Thoracic aorta endothelial cell (primary cell): Measurements from ENCODE around the gene NPTN. TPM values are rescaled to one million over a fixed set of nuclear protein-coding genes. Genes with fewer than 3 reads are reported as not detected.

Experiments used
- total RNA-seq: library from RNA; depleted of rRNA; stranded (reverse); fragments of >200 nt; gene quantifications from 2 replicates; pipeline ENCODE4 v1.2.3, GENCODE V29; 2012

NPTN gene
- total RNA-seq, result 83.0 and 101 TPM in 2 replicates

DNA sequence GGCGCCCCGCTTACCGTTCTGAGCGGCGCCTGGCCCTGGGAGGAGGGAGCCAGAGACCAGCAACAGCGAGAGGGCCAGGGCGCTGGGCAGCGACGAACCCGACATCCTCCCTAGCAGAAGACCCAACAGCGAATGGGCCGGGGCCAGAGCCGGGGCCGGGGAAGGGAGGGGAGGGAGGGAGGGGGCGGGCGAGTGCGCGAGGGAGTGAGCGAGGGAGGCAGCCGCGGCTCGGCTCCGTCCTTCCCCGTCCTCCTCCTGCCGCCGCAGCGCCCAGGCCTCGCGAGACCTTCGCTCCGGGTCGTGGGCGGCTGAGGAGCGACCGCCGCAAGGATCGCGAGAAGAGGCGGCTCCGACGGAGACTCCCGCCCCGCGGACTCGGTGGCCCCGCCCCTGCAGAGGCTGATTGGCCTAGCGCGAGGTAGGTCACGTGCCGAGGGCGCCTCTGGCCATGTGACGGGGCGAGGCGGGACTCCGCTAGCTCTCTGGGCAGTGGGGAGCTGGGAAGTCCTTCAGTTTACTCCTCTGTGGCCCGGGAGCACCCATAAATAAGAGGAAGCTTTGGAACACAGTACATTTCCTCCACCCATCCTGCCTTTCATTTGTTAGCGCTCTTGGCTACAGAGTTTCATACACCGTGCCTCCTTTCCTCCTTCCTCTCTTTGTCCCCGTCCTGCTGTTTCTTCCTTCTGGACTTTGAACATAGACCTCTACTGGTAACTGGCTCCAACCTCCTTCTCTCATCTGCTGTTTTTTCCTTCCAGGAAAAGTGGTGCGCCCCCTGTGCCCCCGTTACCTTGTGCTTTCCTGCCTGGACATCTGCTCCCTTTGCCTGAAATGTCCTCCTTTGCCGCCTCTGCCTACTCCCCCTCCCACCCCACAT is at the start of gene NPTN:
NPTN (minus strand) TSS at position 279 of the 880 bp plus-strand sequence; CDS start at position 105, 174 bp downstream.

Other genes with a start within 250 kb of the NPTN start
- not detected in 2 replicates for gene REC114, start 190.2 kb downstream of the NPTN start, total RNA-seq
- gene CD276, start 51.0 kb upstream of the NPTN start, total RNA-seq, result 58.8 and 60.9 TPM in 2 replicates
- gene INSYN1, start 120.0 kb upstream of the NPTN start, total RNA-seq, result 0.13 and 0.14 TPM in 2 replicates
- gene TBC1D21, start 240.2 kb upstream of the NPTN start, total RNA-seq, result not detected in 2 replicates